ENCODE measurements around the gene HSPA4L. TPM values are rescaled to one million over a fixed set of nuclear protein-coding genes. Genes with fewer than 3 reads are reported as not detected.

Gene HSPA4L
- total and polyA plus RNA-seq, 2 experiments from 2014 or later, result 3.5 to 4.2 TPM

DNA sequence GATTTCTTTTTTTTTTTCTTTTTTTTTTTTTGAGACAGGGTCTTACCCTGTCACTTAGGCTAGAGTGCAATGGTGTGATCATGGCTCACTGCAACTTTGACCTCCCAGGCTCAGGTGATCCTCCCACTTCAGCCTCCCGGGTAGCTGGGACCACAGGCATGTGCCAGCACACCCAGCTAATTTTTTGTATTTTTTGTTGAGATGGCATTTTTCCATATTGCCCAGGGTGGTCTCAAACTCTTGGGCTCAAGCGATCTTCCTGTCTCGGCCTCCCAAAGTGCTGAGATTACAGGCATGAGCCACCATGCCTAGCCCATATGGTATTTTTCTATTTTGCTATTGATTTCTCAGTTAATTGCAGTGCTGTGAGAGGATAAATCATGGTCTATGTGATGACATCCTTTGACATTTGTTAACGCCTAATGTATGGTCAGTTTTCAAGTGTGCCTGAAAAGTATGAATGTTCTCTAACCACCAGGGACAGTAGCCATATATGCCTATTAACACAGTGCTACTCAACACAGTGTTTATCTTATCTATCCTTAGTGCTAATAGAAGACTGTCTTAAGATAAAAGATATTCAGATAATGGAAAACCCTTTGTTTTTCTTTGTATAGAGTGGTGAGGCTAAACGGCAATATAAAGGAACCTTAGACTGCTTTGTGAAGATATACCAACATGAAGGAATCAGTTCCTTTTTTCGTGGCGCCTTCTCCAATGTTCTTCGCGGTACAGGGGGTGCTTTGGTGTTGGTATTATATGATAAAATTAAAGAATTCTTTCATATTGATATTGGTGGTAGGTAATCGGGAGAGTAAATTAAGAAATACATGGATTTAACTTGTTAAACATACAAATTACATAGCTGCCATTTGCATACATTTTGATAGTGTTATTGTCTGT, 9.1 kb upstream of the HSPA4L start:
- Mint-ChIP-seq H3K4me3 (no peak overlapping the region), H3K4me1 (peaks cover 9% of the 10 kb centered on the region; the same call in 2 of the 3 replicates), H3K27ac (no peak overlapping the region), H3K9me3 (no peaks in the 10 kb centered on the region), H3K36me3 (ENCODE audit: low read depth) (no peaks in the 10 kb centered on the region), H3K27me3 (ENCODE audit: insufficient read depth, low read depth, poor library complexity) (no peaks in the 10 kb centered on the region)
- ATAC-seq (no peak), DNase-seq (ENCODE audit: low spot score) (no peak)
- no peaks in the 10 kb centered on the region for H3K9me2 ChIP-seq (ENCODE audit: insufficient read depth)
- no peak overlapping the region for H3K4me3 ChIP-seq
- H3K27ac ChIP-seq (ENCODE audit: low read depth), result no peak overlapping the region
- H4K20me1 ChIP-seq (replicated peaks; ENCODE audit: insufficient read depth), result no peaks in the 10 kb centered on the region
- H3F3A ChIP-seq (replicated peaks; ENCODE audit: low read depth), result no peaks in the 10 kb centered on the region
- no peak overlapping the region for H2AFZ ChIP-seq
- no peaks in the 10 kb centered on the region for H3K27me3 ChIP-seq (ENCODE audit: insufficient read depth)
- no peak overlapping the region for H3K4me2 ChIP-seq
- H3K36me3 ChIP-seq (ENCODE audit: insufficient read depth), result no peaks in the 10 kb centered on the region
- TF ChIP-seq STAT1 (IDR thresholded peaks at IDR 0.05; ENCODE audit: unreplicated experiment) (no peak), EZH2 (IDR thresholded peaks at IDR 0.05; ENCODE audit: low read depth, unreplicated experiment) (no peak), ZNF114 (CRISPR knock-in tag; IDR thresholded peaks at IDR 0.05) (no peak), CREB1 (CRISPR knock-in tag; IDR thresholded peaks at IDR 0.05; ENCODE audit: low read depth) (no peak)
- TF ChIP-seq, protein P1, sequence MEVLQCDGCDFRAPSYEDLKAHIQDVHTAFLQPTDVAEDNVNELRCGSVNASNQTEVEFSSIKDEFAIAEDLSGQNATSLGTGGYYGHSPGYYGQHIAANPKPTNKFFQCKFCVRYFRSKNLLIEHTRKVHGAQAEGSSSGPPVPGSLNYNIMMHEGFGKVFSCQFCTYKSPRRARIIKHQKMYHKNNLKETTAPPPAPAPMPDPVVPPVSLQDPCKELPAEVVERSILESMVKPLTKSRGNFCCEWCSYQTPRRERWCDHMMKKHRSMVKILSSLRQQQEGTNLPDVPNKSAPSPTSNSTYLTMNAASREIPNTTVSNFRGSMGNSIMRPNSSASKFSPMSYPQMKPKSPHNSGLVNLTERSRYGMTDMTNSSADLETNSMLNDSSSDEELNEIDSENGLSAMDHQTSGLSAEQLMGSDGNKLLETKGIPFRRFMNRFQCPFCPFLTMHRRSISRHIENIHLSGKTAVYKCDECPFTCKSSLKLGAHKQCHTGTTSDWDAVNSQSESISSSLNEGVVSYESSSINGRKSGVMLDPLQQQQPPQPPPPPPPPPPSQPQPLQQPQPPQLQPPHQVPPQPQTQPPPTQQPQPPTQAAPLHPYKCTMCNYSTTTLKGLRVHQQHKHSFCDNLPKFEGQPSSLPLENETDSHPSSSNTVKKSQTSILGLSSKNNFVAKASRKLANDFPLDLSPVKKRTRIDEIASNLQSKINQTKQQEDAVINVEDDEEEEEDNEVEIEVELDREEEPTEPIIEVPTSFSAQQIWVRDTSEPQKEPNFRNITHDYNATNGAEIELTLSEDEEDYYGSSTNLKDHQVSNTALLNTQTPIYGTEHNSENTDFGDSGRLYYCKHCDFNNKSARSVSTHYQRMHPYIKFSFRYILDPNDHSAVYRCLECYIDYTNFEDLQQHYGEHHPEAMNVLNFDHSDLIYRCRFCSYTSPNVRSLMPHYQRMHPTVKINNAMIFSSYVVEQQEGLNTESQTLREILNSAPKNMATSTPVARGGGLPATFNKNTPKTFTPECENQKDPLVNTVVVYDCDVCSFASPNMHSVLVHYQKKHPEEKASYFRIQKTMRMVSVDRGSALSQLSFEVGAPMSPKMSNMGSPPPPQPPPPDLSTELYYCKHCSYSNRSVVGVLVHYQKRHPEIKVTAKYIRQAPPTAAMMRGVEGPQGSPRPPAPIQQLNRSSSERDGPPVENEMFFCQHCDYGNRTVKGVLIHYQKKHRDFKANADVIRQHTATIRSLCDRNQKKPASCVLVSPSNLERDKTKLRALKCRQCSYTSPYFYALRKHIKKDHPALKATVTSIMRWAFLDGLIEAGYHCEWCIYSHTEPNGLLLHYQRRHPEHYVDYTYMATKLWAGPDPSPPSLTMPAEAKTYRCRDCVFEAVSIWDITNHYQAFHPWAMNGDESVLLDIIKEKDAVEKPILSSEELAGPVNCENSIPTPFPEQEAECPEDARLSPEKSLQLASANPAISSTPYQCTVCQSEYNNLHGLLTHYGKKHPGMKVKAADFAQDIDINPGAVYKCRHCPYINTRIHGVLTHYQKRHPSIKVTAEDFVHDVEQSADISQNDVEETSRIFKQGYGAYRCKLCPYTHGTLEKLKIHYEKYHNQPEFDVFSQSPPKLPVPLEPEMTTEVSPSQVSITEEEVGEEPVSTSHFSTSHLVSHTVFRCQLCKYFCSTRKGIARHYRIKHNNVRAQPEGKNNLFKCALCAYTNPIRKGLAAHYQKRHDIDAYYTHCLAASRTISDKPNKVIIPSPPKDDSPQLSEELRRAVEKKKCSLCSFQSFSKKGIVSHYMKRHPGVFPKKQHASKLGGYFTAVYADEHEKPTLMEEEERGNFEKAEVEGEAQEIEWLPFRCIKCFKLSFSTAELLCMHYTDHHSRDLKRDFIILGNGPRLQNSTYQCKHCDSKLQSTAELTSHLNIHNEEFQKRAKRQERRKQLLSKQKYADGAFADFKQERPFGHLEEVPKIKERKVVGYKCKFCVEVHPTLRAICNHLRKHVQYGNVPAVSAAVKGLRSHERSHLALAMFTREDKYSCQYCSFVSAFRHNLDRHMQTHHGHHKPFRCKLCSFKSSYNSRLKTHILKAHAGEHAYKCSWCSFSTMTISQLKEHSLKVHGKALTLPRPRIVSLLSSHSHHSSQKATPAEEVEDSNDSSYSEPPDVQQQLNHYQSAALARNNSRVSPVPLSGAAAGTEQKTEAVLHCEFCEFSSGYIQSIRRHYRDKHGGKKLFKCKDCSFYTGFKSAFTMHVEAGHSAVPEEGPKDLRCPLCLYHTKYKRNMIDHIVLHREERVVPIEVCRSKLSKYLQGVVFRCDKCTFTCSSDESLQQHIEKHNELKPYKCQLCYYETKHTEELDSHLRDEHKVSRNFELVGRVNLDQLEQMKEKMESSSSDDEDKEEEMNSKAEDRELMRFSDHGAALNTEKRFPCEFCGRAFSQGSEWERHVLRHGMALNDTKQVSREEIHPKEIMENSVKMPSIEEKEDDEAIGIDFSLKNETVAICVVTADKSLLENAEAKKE (CRISPR knock-in tag; IDR thresholded peaks at IDR 0.05), result no peak
- H3K4me1 ChIP-seq (ENCODE audit: insufficient read depth), result no peaks in the 10 kb centered on the region
- H3K79me2 ChIP-seq (replicated peaks; ENCODE audit: insufficient read depth), result no peaks in the 10 kb centered on the region

Measured in GM23338 (cell line).